Raji (cell line): ENCODE results near the gene LMCD1.

Experiments
- POLR2A ChIP-seq: IDR thresholded peaks from 2 replicates; pipeline ENCODE4 v1.6.1; 2011; ENCODE audit warnings: low read depth, low read length, control low read depth; ENCODE audit not compliant: insufficient read depth

LMCD1 gene

GRCh38 chr3:8618950-8619349 lies 117.3 kb downstream of the LMCD1 start:
- no peak for TF ChIP-seq POLR2A

- no peak for TF ChIP-seq POLR2A
Observed at GRCh38 chr3:8619548-8619947, 117.9 kb downstream of the LMCD1 start.

- no peak for TF ChIP-seq POLR2A
Observed at GRCh38 chr3:8621141-8621540, 119.5 kb downstream of the LMCD1 start.

GRCh38 chr3:8621872-8622271 lies 120.2 kb downstream of the LMCD1 start:
- no peak for TF ChIP-seq POLR2A

- no peak for TF ChIP-seq POLR2A
Observed at GRCh38 chr3:8622873-8623691, 121.5 kb downstream of the LMCD1 start.

GRCh38 chr3:8623741-8624140 lies 122.1 kb downstream of the LMCD1 start:
- no peak for TF ChIP-seq POLR2A
